ENCODE data around the gene SP1. TPM values are rescaled to one million over a fixed set of nuclear protein-coding genes. Genes with fewer than 3 reads are reported as not detected.

SP1 gene
- total RNA-seq, 1 donor from 2014 or later, result 14.8 TPM

DNA sequence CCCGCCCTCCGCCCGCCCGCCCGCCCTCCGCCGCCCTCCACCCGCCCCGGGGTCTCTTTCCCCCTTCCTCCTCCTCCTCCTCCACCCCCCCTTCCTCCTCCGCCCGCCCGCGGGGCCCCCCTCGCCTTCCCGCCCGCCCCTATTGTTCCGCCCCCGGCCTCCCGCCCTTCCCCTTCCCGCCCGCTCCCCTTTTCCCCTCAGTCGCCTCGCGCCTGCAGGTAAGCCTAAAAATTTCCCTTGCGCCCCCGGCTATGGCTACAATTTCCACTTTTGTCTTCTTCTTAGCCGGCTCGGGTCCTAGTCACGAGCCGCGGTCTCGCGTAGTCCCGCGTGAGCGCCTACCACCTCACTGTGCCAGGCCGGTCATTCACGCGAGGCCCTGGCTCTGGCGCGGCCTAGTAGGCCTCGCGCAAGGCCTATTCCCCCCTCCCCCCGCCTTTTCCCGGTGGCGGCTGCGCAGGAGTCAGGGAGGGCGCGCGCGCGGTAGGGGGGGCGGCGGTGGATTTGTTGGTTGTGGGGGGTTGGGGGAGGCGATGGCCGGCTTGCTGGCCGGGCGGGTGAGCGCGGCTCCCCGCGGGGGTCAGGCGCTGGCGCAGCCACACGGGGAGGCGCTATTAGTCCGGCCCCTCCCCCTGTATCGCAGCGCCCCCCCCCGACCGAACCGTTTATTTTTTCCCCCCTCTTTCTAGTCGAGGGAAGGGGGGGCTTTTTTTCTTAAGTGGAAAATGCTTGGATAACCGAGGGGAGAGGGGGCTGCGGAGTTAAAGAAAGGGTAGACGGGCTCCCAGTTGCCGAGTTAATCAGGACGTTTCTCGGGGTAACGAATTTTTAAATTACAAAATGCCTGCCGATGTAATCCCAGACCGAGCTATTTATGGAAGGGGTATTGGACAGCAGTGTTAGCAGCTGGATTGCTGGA is 72.4 kb downstream of the SP1 start:
- DNase-seq, result peak; percentile 79

GRCh38 chr12:53453953-53454640 is 74.1 kb downstream of the SP1 start:
- DNase-seq, result no peak

DNA sequence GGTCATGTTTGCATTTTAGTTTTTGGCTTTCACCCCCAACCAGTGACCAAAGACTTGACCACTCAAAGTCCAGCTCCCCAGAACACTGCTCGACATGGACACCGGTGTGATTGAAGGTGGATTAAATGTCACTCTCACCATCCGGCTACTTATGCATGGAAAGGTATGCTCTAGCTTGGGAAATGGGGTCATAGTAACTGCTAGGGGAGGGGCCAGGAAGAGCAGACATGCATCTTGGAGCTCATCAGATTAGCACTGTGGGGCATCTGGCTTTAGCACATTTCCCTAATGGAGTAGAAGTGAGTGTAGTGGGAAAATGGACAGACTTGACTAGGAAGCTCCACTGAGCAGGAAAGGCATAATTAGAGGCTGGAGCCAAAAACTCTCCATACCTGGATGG is 74.7 kb downstream of the SP1 start:
- no peak for DNase-seq

- no peak for DNase-seq
These were observed 76.8 kb downstream of the SP1 start for GRCh38 chr12:53456654-53457366.

DNA sequence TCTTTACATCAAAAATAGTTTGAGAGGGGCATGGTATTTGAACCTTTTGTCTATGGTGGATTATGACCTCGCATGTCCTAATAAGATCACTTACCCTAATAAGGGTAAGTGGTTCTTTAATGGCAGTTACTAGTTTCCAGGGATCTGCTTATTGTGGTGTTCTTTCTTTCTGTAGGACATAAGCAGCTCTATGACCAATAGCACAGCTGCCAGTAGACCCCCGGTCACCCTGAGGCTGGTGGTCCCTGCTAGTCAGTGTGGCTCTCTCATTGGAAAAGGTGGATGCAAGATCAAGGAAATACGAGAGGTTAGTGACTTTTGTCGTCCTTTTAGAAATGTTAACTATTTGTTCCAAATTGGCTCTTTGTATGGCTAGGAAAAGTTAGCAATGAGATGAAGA is 79.1 kb downstream of the SP1 start:
- no peak for DNase-seq

DNA sequence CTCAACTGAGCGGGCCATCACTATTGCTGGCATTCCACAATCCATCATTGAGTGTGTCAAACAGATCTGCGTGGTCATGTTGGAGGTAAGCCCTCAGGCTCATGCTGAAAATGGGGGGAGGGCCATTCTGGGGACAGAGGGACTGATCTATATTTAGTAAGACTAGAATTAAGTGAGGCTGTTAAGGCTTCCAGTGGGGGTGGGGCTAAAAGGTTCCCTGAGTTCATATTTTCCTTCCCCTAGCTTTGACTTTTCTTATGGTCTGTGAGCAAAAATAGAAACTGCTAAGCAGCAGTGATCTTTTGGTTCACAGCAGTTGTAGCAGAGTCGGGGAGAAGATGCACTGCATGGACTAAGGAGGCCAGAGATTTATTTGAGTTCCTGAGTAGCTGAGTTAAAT is 81.1 kb downstream of the SP1 start:
- DNase-seq, result no peak

DNA sequence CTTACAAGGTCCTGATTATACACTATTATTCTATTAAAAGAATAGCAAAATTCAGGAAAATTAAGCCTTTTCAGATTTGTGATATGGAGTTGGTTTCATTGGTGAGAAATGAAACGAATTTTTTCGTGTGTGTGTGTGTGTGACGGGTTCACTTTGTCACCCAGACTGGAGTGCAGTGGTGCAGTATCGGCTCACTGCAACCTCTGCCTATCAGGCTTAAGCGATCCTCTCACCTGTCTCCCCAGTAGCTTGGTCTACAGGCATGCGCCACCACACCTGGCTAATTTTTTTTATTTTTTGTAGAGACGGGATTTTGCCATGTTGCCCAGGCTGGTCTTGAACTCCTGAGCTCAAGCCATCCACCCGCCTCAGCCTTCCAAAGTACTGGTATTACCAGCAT is 81.6 kb downstream of the SP1 start:
- no peak for DNase-seq

DNA sequence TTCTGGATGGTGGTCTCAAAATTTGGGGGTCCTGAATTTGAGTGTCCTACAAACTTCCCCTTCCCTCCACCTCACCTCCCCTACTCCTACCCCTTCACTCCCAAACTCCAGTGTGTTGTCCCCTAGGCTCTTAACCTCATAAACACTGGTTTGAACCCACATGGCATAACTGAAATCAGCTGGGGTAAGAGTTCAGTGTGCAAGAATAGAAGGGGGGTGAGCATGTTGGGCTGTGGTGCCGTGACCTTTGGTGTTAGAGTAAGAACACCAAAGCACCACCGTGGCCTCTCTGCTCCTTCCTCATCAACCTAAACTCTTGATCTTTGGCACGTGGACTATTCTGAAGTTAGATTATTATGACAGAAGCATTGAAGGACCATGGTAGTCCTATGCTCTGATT is 83.0 kb downstream of the SP1 start:
- no peak for DNase-seq

GRCh38 chr12:53463802-53464560 is 84.0 kb downstream of the SP1 start:
- no peak for DNase-seq

DNA sequence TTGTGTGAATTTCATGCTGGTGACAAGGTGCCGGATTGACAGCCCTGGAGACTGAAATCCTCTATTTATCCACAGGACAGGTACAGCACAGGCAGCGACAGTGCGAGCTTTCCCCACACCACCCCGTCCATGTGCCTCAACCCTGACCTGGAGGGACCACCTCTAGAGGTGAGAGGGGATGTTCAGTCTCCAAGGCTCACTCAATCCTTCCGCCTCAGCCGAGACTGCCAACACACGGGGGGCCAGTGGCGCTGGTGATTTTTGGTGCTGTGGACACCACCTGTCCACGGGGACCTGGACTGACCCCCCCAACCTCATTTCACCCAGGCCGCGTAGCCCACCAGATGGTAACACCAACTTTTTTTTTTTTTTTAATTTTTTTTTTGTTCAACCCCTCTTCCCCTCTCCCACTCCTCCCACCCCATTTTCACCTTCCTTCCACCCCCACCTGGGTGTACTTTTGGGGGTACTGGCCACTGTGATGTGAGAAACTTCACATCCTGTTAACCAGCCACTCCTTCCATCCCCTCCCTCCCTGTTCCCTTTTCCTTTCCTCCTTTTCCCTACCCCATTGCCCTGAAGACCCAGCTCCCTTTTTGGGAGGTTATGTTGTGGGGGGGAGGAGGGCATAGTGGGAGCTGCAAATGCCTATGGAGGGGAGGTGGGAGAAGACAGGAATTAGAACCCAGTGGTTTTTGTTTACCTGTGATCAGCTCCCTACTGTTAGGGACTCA is 84.9 kb downstream of the SP1 start:
- DNase-seq, result no peak

DNA sequence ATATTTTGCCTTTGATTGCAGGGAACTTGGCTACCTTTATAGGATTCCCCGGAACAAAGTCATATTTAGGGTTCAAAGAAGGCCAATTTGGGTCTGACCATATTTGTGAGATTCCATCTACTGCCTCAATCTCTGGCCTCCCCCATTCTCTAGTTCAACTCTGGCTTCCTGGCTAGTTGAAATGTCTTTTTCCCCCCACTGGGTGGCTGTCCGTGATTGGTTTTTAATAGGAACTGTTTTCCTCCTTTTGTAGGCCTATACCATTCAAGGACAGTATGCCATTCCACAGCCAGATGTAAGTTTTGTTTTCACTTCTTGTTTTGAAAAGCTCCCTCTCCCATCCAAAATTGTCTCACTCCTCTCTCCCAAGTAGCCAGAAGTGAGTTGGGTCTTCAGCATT is 85.7 kb downstream of the SP1 start:
- DNase-seq, result no peak

Other genes with a start within 250 kb of the SP1 start
- gene ZNF740, start 199.5 kb upstream of the SP1 start, total RNA-seq, result 19.7 TPM
- gene CSAD, start 199.3 kb upstream of the SP1 start, total RNA-seq, result 26.0 TPM
- not detected for gene ITGB7, start 172.9 kb upstream of the SP1 start, total RNA-seq
- gene RARG, start 148.0 kb upstream of the SP1 start, total RNA-seq, result 7.6 TPM
- gene ESPL1, start 111.9 kb upstream of the SP1 start, total RNA-seq, result 1.7 TPM
- 423 TPM for gene PFDN5, start 84.6 kb upstream of the SP1 start, total RNA-seq
- 39.5 TPM for gene MYG1, start 80.5 kb upstream of the SP1 start, total RNA-seq
- 28.9 TPM for gene AAAS, start 58.6 kb upstream of the SP1 start, total RNA-seq
- gene SP7, start 43.8 kb upstream of the SP1 start, total RNA-seq, result not detected
- not detected for gene AMHR2, start 43.7 kb downstream of the SP1 start, total RNA-seq
- gene PRR13, start 61.6 kb downstream of the SP1 start, total RNA-seq, result 5.9 TPM
- gene PCBP2, start 71.9 kb downstream of the SP1 start, total RNA-seq, result 181 TPM
- gene MAP3K12, start 119.3 kb downstream of the SP1 start, total RNA-seq, result 30.9 TPM
- 28.1 TPM for gene TARBP2, start 121.1 kb downstream of the SP1 start, total RNA-seq
- gene NPFF, start 127.3 kb downstream of the SP1 start, total RNA-seq, result not detected
- 8.0 TPM for gene ATF7, start 246.2 kb downstream of the SP1 start, total RNA-seq

All from occipital lobe (tissue), 2 donors.